HFFc6 (cell line): ENCODE results near the gene EPB41L3. TPM values are rescaled to one million over a fixed set of nuclear protein-coding genes. Genes with fewer than 3 reads are reported as not detected.

Experiments
- DNase-seq: peaks from one replicate; pipeline ENCODE4 v3.0.0-alpha.2; 2018
- H3K27ac Mint-ChIP-seq: 2 replicates; pipeline ENCODE4 v1.8.0; 2020; ENCODE audit warnings: mild to moderate bottlenecking, mixed read lengths
- H3K27me3 Mint-ChIP-seq: 2 replicates; pipeline ENCODE4 v1.8.0; 2021; ENCODE audit warnings: mild to moderate bottlenecking, moderate library complexity, mixed read lengths; ENCODE audit not compliant: insufficient read depth
- H3K36me3 Mint-ChIP-seq: 2 replicates; pipeline ENCODE4 v1.8.0; 2021; ENCODE audit warnings: low read depth, mixed read lengths
- H3K4me1 Mint-ChIP-seq: 2 replicates; pipeline ENCODE4 v1.8.0; 2020; ENCODE audit warnings: low read depth, mixed read lengths
- H3K4me3 Mint-ChIP-seq: 2 replicates; pipeline ENCODE4 v1.8.0; 2020; ENCODE audit warnings: mild to moderate bottlenecking, moderate library complexity, mixed read lengths
- H3K9me3 Mint-ChIP-seq: 2 replicates; pipeline ENCODE4 v1.8.0; 2020; ENCODE audit warnings: mild to moderate bottlenecking, mixed read lengths
- CTCF ChIP-seq: fragments of 200-600 bp; sonication (generic); IDR thresholded peaks from 2 replicates; pipeline ENCODE4 v1.5.0; 2021; ENCODE audit warnings: antibody characterized with exemption, mild to moderate bottlenecking
- total RNA-seq, 6 experiments: library from RNA; stranded (reverse); fragmentation: NEBNext Ultra II Directional; extraction: Animal tissue kit (Norgen Biotek cat#: 25700); gene quantifications; 2 replicates in 1 of 6; 3 replicates in 5 of 6; pipeline ENCODE4 v1.2.3, GENCODE V29; 2021

The EPB41L3 gene
- total RNA-seq, 6 experiments from 2014 or later, result 1.3 to 17.0 (median 1.8) TPM

GRCh38 chr18:5430131-5430530 lies 113.7 kb downstream of the EPB41L3 start:
- 0 out of 2 replicates have a peak, but pooled peaks cover 4% of the 10 kb centered on the region for H3K36me3 Mint-ChIP-seq
- H3K9me3 Mint-ChIP-seq, result peaks cover 11% of the 10 kb centered on the region
- DNase-seq, result no peak
- no peaks in the 10 kb centered on the region; the same call in 1 of the 2 replicates for H3K27me3 Mint-ChIP-seq
- H3K4me3 Mint-ChIP-seq, result no peak overlapping the region
- H3K4me1 Mint-ChIP-seq, result no peaks in the 10 kb centered on the region
- TF ChIP-seq CTCF, result no peak
- no peak overlapping the region for H3K27ac Mint-ChIP-seq

GRCh38 chr18:5429681-5430080 lies 114.1 kb downstream of the EPB41L3 start:
- Mint-ChIP-seq H3K36me3 (0 out of 2 replicates have a peak, but pooled peaks cover 4% of the 10 kb centered on the region), H3K27me3 (no peaks in the 10 kb centered on the region; the same call in 1 of the 2 replicates), H3K9me3 (peaks cover 11% of the 10 kb centered on the region), H3K4me1 (no peaks in the 10 kb centered on the region), H3K27ac (no peak overlapping the region), H3K4me3 (no peak overlapping the region)
- TF ChIP-seq CTCF, result no peak
- no peak for DNase-seq

GRCh38 chr18:5425721-5426120 lies 118.1 kb downstream of the EPB41L3 start:
- DNase-seq, result no peak
- no peak for TF ChIP-seq CTCF
- peaks cover 12% of the 10 kb centered on the region for H3K9me3 Mint-ChIP-seq
- H3K4me1 Mint-ChIP-seq, result no peaks in the 10 kb centered on the region
- 0 out of 2 replicates have a peak, but pooled peaks cover 4% of the 10 kb centered on the region for H3K36me3 Mint-ChIP-seq
- H3K27me3 Mint-ChIP-seq, result no peaks in the 10 kb centered on the region; the same call in 1 of the 2 replicates
- no peak overlapping the region for H3K4me3 Mint-ChIP-seq
- no peak overlapping the region for H3K27ac Mint-ChIP-seq

- Mint-ChIP-seq H3K27me3 (no peaks in the 10 kb centered on the region; the same call in 1 of the 2 replicates), H3K9me3 (peaks cover 10% of the 10 kb centered on the region), H3K36me3 (0 out of 2 replicates have a peak, but pooled peaks cover 4% of the 10 kb centered on the region), H3K4me1 (no peaks in the 10 kb centered on the region), H3K4me3 (no peak overlapping the region), H3K27ac (no peak overlapping the region)
- DNase-seq, result peak; percentile 16
- peak; percentile 73 for TF ChIP-seq CTCF
Observed at GRCh38 chr18:5424903-5425664, 118.7 kb downstream of the EPB41L3 start.

- no peaks in the 10 kb centered on the region; the same call in 1 of the 2 replicates for H3K27me3 Mint-ChIP-seq
Observed at GRCh38 chr18:5422626-5423025, 121.2 kb downstream of the EPB41L3 start.

More at GRCh38 chr18:5422626-5423025, 121.2 kb downstream of the EPB41L3 start:
- Mint-ChIP-seq H3K4me3 (no peak overlapping the region), H3K36me3 (peaks cover 7% of the 10 kb centered on the region; the same call in 1 of the 2 replicates), H3K9me3 (peaks cover 19% of the 10 kb centered on the region), H3K27ac (no peak overlapping the region), H3K4me1 (no peaks in the 10 kb centered on the region)
- no peak for DNase-seq
- no peak for TF ChIP-seq CTCF
